Neural progenitor cell (in vitro differentiated cells): ENCODE measurements around the gene LURAP1L. TPM values are rescaled to one million over a fixed set of nuclear protein-coding genes. Genes with fewer than 3 reads are reported as not detected.

Experiments used
- DNase-seq: peaks from one replicate; pipeline ENCODE4 v3.0.0-alpha.2; 2016; ENCODE audit warnings: low spot score
- H2AFZ ChIP-seq: fragments of 200-600 bp; sonication (generic); replicated peaks from 2 replicates; pipeline ENCODE4 v1.6.1; 2016; ENCODE audit warnings: antibody characterized with exemption
- H3F3A ChIP-seq: fragments of 200-600 bp; sonication (generic); 2 replicates; pipeline ENCODE4 v1.6.1; 2016; ENCODE audit warnings: antibody characterized with exemption, low read depth
- H3K27ac ChIP-seq: fragments of 200-600 bp; sonication (generic); 2 replicates; pipeline ENCODE4 v1.5.1; 2016; ENCODE audit warnings: mild to moderate bottlenecking
- H3K27me3 ChIP-seq: fragments of 200-600 bp; sonication (generic); 2 replicates; pipeline ENCODE4 v1.6.1; 2016; ENCODE audit warnings: mild to moderate bottlenecking, moderate library complexity
- H3K36me3 ChIP-seq: fragments of 200-600 bp; sonication (generic); 2 replicates; pipeline ENCODE4 v1.5.1; 2016
- H3K4me1 ChIP-seq: fragments of 200-600 bp; sonication (generic); 2 replicates; pipeline ENCODE4 v1.6.1; 2016; ENCODE audit warnings: mixed run types
- H3K4me2 ChIP-seq: fragments of 200-600 bp; sonication (generic); 2 replicates; pipeline ENCODE4 v1.6.1; 2016
- H3K4me3 ChIP-seq: fragments of 200-600 bp; sonication (generic); 2 replicates; pipeline ENCODE4 v1.5.1; 2016
- H3K79me2 ChIP-seq: fragments of 200-600 bp; sonication (generic); 2 replicates; pipeline ENCODE4 v1.6.1; 2016; ENCODE audit warnings: low read depth
- H3K9ac ChIP-seq: fragments of 200-600 bp; sonication (generic); 2 replicates; pipeline ENCODE4 v1.6.1; 2016
- H3K9me3 ChIP-seq: fragments of 200-600 bp; sonication (generic); 2 replicates; pipeline ENCODE4 v1.5.1; 2016; ENCODE audit warnings: low read depth
- H4K20me1 ChIP-seq: fragments of 200-600 bp; sonication (generic); 2 replicates; pipeline ENCODE4 v1.6.1; 2016; ENCODE audit warnings: low read depth
- H3K27ac Mint-ChIP-seq: 3 replicates; pipeline ENCODE4 v1.8.0; 2021; ENCODE audit warnings: mixed read lengths
- H3K27me3 Mint-ChIP-seq: 2 replicates; pipeline ENCODE4 v1.8.0; 2022; ENCODE audit warnings: low read depth, mild to moderate bottlenecking, inconsistent platforms, moderate library complexity, mixed read lengths; ENCODE audit not compliant: insufficient read depth
- H3K36me3 Mint-ChIP-seq: 3 replicates; pipeline ENCODE4 v1.8.0; 2021; ENCODE audit warnings: mixed read lengths
- H3K4me1 Mint-ChIP-seq: 3 replicates; pipeline ENCODE4 v1.8.0; 2021; ENCODE audit warnings: mixed read lengths
- H3K4me3 Mint-ChIP-seq: 3 replicates; pipeline ENCODE4 v1.8.0; 2021; ENCODE audit warnings: mild to moderate bottlenecking, moderate library complexity, mixed read lengths
- H3K9me3 Mint-ChIP-seq: 3 replicates; pipeline ENCODE4 v1.8.0; 2020; ENCODE audit warnings: mixed read lengths
- CTCF ChIP-seq: fragments of 200-600 bp; sonication (generic); IDR thresholded peaks from 2 replicates; pipeline ENCODE4 v1.5.1; 2017; ENCODE audit warnings: antibody characterized with exemption, mild to moderate bottlenecking
- EZH2 ChIP-seq: fragments of 200-600 bp; sonication (generic); IDR thresholded peaks from 2 replicates; pipeline ENCODE4 v1.6.1; 2017; ENCODE audit warnings: antibody characterized with exemption, mild to moderate bottlenecking, moderate library complexity
- EZH2phosphoT487 ChIP-seq: fragments of 200-600 bp; sonication (generic); IDR thresholded peaks from 2 replicates; pipeline ENCODE4 v1.6.1; 2017; ENCODE audit warnings: antibody characterized with exemption
- total RNA-seq: library from RNA; depleted of rRNA; stranded (reverse); fragments of >200 nt; gene quantifications from 2 replicates; pipeline ENCODE4 v1.2.3, GENCODE V29; 2015; ENCODE audit warnings: low replicate concordance

LURAP1L gene
- total RNA-seq, 1 donor from 2014 or later = 0.75 TPM

- H3K4me1 ChIP-seq = peaks cover 7% of the 10 kb centered on the region
- H2AFZ ChIP-seq = no peak overlapping the region
- H3K79me2 ChIP-seq = no peaks in the 10 kb centered on the region
- H4K20me1 ChIP-seq = no peaks in the 10 kb centered on the region
- no peaks in the 10 kb centered on the region for H3F3A ChIP-seq
- TF ChIP-seq CTCF (no peak), EZH2 (no peak), EZH2phosphoT487 (no peak)
- H3K9me3 Mint-ChIP-seq = peaks cover 2% of the 10 kb centered on the region
- H3K4me3 ChIP-seq = no peak overlapping the region
- H3K9me3 ChIP-seq = no peaks in the 10 kb centered on the region
- no peak overlapping the region for H3K27ac ChIP-seq
- H3K27me3 Mint-ChIP-seq = no peaks in the 10 kb centered on the region
- H3K4me3 Mint-ChIP-seq = no peak overlapping the region
- no peaks in the 10 kb centered on the region for H3K36me3 ChIP-seq
- H3K27ac Mint-ChIP-seq = no peak overlapping the region
- no peak overlapping the region for H3K4me2 ChIP-seq
- H3K9ac ChIP-seq = no peak overlapping the region
- H3K36me3 Mint-ChIP-seq = no peaks in the 10 kb centered on the region
- H3K4me1 Mint-ChIP-seq = no peaks in the 10 kb centered on the region
- no peaks in the 10 kb centered on the region for H3K27me3 ChIP-seq
- no peak for DNase-seq
Measured at GRCh38 chr9:12730927-12731326, 43.9 kb upstream of the LURAP1L start.

GRCh38 chr9:12732971-12733370, 41.8 kb upstream of the LURAP1L start:
- Histone ChIP-seq H3K79me2 (no peaks in the 10 kb centered on the region), H3K4me3 (no peak overlapping the region), H3F3A (no peaks in the 10 kb centered on the region), H3K36me3 (no peaks in the 10 kb centered on the region), H4K20me1 (no peaks in the 10 kb centered on the region), H3K27ac (no peak overlapping the region), H3K4me2 (no peak overlapping the region), H3K9ac (no peak overlapping the region), H3K4me1 (peaks cover 7% of the 10 kb centered on the region), H2AFZ (no peak overlapping the region), H3K9me3 (no peaks in the 10 kb centered on the region), H3K27me3 (no peaks in the 10 kb centered on the region)
- no peaks in the 10 kb centered on the region for H3K4me1 Mint-ChIP-seq
- H3K9me3 Mint-ChIP-seq = peaks cover 2% of the 10 kb centered on the region
- no peaks in the 10 kb centered on the region for H3K36me3 Mint-ChIP-seq
- no peak overlapping the region for H3K4me3 Mint-ChIP-seq
- no peak overlapping the region for H3K27ac Mint-ChIP-seq
- TF ChIP-seq EZH2 (no peak), CTCF (no peak), EZH2phosphoT487 (no peak)
- H3K27me3 Mint-ChIP-seq = no peaks in the 10 kb centered on the region
- no peak for DNase-seq

GRCh38 chr9:12735665-12736064, 39.2 kb upstream of the LURAP1L start:
- H2AFZ ChIP-seq = peak overlapping the region; percentile 23
- no peaks in the 10 kb centered on the region for H3K9me3 ChIP-seq
- no peaks in the 10 kb centered on the region for H3K27me3 ChIP-seq
- H3K79me2 ChIP-seq = no peaks in the 10 kb centered on the region
- no peak overlapping the region for H3K9ac ChIP-seq
- no peaks in the 10 kb centered on the region for H3K36me3 Mint-ChIP-seq
- H3K4me3 Mint-ChIP-seq = no peak overlapping the region
- H3K9me3 Mint-ChIP-seq = peaks cover 2% of the 10 kb centered on the region
- no peak for DNase-seq
- H3K27me3 Mint-ChIP-seq = no peaks in the 10 kb centered on the region
- H3F3A ChIP-seq = no peaks in the 10 kb centered on the region
- H3K27ac ChIP-seq = no peak overlapping the region
- TF ChIP-seq EZH2phosphoT487 (no peak), EZH2 (no peak), CTCF (no peak)
- H4K20me1 ChIP-seq = no peaks in the 10 kb centered on the region
- no peaks in the 10 kb centered on the region for H3K36me3 ChIP-seq
- peaks cover 1% of the 10 kb centered on the region for H3K4me1 ChIP-seq
- H3K4me2 ChIP-seq = no peak overlapping the region
- peaks cover 9% of the 10 kb centered on the region for H3K4me1 Mint-ChIP-seq
- H3K4me3 ChIP-seq = no peak overlapping the region
- H3K27ac Mint-ChIP-seq = no peak overlapping the region

GRCh38 chr9:12737871-12738270, 36.9 kb upstream of the LURAP1L start:
- Mint-ChIP-seq H3K9me3 (peaks cover 10% of the 10 kb centered on the region), H3K4me1 (peaks cover 9% of the 10 kb centered on the region), H3K4me3 (no peak overlapping the region), H3K27me3 (no peaks in the 10 kb centered on the region), H3K27ac (no peak overlapping the region), H3K36me3 (no peaks in the 10 kb centered on the region)
- H3K27ac ChIP-seq = no peak overlapping the region
- H3K79me2 ChIP-seq = no peaks in the 10 kb centered on the region
- no peak overlapping the region for H2AFZ ChIP-seq
- no peak overlapping the region for H3K9ac ChIP-seq
- H3K27me3 ChIP-seq = no peaks in the 10 kb centered on the region
- H3K36me3 ChIP-seq = no peaks in the 10 kb centered on the region
- TF ChIP-seq CTCF (no peak), EZH2phosphoT487 (no peak), EZH2 (no peak)
- H3K4me1 ChIP-seq = no peaks in the 10 kb centered on the region
- H3K9me3 ChIP-seq = no peaks in the 10 kb centered on the region
- no peak overlapping the region for H3K4me3 ChIP-seq
- H4K20me1 ChIP-seq = no peaks in the 10 kb centered on the region
- no peak for DNase-seq
- no peaks in the 10 kb centered on the region for H3F3A ChIP-seq
- H3K4me2 ChIP-seq = no peak overlapping the region
